Gastroesophageal sphincter (tissue), 3 donors: Measurements from ENCODE around the gene NLRP5.

Experiments
- POLR2A ChIP-seq, 2 donors: fragments of 450-650 bp; IDR thresholded peaks; one replicate each; pipeline ENCODE4 v1.6.1; 2017; ENCODE audit warnings: antibody characterized with exemption in 2 of 2, mild to moderate bottlenecking in 2 of 2, moderate library complexity in 1 of 2
- POLR2AphosphoS5 ChIP-seq: sonication (generic); formaldehyde crosslinking; IDR thresholded peaks from one replicate; pipeline ENCODE4 v1.6.1; 2017; ENCODE audit warnings: antibody characterized with exemption
- TF ChIP-seq, protein P1 (sequence below), 4 experiments: fragments of 200-600 bp in 2 of 4; fragments of 450-650 bp in 2 of 4; sonication (generic) in 1 of 4; IDR thresholded peaks; one replicate each; pipeline ENCODE4 v1.5.1; 2017 to 2019; ENCODE audit warnings: antibody characterized with exemption in 4 of 4, mild to moderate bottlenecking in 2 of 4, moderate library complexity in 2 of 4

DNA sequence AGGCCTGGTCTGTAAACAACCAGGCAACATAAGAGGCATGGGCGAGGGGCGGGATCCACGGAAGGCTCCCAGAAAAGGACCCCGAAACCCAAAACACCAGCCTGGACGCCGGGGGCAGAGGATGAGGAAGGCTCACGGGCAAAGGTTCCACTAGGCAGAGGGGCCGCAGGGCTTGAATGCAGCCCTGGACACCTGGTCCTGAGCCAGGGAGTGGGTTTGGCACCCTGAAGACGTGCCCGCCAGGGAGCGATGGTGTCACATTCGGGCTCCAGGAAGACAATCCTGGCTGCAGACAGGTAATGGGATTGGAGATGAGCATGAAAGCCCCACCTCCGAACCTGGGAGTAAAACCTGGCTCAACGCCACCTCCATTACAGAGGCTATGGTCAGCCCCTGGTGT lies 102.8 kb downstream of the NLRP5 start:
- TF ChIP-seq, protein P1, sequence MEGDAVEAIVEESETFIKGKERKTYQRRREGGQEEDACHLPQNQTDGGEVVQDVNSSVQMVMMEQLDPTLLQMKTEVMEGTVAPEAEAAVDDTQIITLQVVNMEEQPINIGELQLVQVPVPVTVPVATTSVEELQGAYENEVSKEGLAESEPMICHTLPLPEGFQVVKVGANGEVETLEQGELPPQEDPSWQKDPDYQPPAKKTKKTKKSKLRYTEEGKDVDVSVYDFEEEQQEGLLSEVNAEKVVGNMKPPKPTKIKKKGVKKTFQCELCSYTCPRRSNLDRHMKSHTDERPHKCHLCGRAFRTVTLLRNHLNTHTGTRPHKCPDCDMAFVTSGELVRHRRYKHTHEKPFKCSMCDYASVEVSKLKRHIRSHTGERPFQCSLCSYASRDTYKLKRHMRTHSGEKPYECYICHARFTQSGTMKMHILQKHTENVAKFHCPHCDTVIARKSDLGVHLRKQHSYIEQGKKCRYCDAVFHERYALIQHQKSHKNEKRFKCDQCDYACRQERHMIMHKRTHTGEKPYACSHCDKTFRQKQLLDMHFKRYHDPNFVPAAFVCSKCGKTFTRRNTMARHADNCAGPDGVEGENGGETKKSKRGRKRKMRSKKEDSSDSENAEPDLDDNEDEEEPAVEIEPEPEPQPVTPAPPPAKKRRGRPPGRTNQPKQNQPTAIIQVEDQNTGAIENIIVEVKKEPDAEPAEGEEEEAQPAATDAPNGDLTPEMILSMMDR (IDR thresholded peaks at IDR 0.05) = no peak
- TF ChIP-seq POLR2A (IDR thresholded peaks at IDR 0.05) (no peak), POLR2AphosphoS5 (no peak)
